HepG2 (cell line): Measurements from ENCODE around the gene GPR62. TPM values are rescaled to one million over a fixed set of nuclear protein-coding genes. Genes with fewer than 3 reads are reported as not detected.

ENCODE experiments used
- NCOA5 ChIP-seq: sonication (generic); formaldehyde crosslinking; IDR thresholded peaks from 2 replicates; pipeline ENCODE4 v1.4.0; 2020; ENCODE audit warnings: missing genetic modification reagents
- SRF ChIP-seq: IDR thresholded peaks from 2 replicates; pipeline ENCODE4 v1.6.1; 2011; ENCODE audit warnings: mild to moderate bottlenecking, low read depth, low read length, moderate library complexity
- polyA plus RNA-seq, 8 experiments: library from polyadenylated mRNA; depleted of rRNA in 3 of 8; stranded (reverse) in 7 of 8; unstranded in 1 of 8; fragments of >200 nt; fragmentation: Illumina TruSeq in 4 of 8; extraction: Trizol in 4 of 8; gene quantifications; 2 replicates each; pipeline versions ENCODE4 v1.2.1 to v1.2.3, GENCODE V29; 2011 to 2016; ENCODE audit warnings: low read depth in 4 of 8, missing spikeins in 1 of 8, mixed read lengths in 1 of 8; ENCODE audit not compliant: insufficient read depth in 1 of 8
- total RNA-seq, 5 experiments: library from RNA; depleted of rRNA; stranded (reverse); fragments of >200 nt; fragmentation: Illumina TruSeq; extraction: Trizol; gene quantifications; 2 replicates each; pipeline ENCODE4 v1.2.3, GENCODE V29; 2016; ENCODE audit warnings: low read depth in 1 of 5
- TF ChIP-seq, protein P1 (sequence below): sonication (generic); formaldehyde crosslinking; IDR thresholded peaks from 2 replicates; pipeline ENCODE4 v1.8.0; 2022; ENCODE audit warnings: low read depth, missing genetic modification reagents
- TF ChIP-seq, protein P2 (sequence below): sonication (generic); formaldehyde crosslinking; IDR thresholded peaks from 2 replicates; pipeline ENCODE4 v1.5.1; 2020; ENCODE audit warnings: mild to moderate bottlenecking, moderate library complexity, missing genetic modification reagents
- TF ChIP-seq, protein P3 (sequence below): sonication (generic); formaldehyde crosslinking; conservative IDR thresholded peaks from 2 replicates; pipeline ENCODE4 v1.8.1; 2023; ENCODE audit warnings: missing genetic modification reagents
- TF ChIP-seq, protein P4 (sequence below): sonication (generic); formaldehyde crosslinking; IDR thresholded peaks from 2 replicates; pipeline ENCODE4 v1.5.1; 2020; ENCODE audit warnings: missing genetic modification reagents, mild to moderate bottlenecking, borderline replicate concordance
- TF ChIP-seq, protein P5 (sequence below): sonication (generic); formaldehyde crosslinking; IDR thresholded peaks from 2 replicates; pipeline ENCODE4 v1.4.0; 2020; ENCODE audit warnings: low read depth, missing genetic modification reagents

The GPR62 gene
- total and polyA plus RNA-seq, 2 of the 13 experiments (the other 11 are each of a cell fraction or from before 2014, with no cell fraction given) = not detected

DNA sequence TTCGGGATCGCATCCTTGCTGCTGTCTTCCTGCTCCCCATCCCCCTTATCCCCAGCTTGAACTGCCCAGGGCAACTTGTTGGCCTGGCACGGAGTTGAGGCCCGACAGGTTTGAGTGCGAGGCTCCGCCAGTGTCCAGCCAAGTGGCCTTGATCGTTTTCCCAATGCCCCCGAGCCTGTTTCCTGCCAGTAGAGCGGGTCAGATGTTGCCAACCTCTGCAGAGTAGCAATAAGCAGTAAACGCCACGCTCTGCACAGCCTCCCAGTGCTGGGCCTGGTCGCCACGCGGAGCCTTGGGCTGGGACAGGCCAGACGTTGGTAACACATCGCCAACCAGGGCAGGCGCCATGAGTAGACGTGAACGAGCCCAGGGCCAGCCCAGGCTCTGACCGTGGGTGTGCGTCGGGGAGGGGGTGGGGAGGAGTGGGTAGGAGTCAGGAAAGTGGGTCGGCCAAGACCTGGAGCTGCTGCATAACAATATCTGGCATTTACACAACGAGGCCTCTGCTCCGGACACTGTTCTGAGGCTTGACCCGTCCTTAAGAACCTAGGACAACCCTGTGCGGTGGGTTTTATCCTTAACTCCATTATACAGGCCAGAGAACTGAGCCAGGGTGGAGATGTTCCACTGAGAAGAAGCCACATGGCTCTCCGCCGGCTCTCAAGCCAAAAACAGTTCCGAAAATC is 19.2 kb downstream of the GPR62 start (continued):
- TF ChIP-seq, protein P1, sequence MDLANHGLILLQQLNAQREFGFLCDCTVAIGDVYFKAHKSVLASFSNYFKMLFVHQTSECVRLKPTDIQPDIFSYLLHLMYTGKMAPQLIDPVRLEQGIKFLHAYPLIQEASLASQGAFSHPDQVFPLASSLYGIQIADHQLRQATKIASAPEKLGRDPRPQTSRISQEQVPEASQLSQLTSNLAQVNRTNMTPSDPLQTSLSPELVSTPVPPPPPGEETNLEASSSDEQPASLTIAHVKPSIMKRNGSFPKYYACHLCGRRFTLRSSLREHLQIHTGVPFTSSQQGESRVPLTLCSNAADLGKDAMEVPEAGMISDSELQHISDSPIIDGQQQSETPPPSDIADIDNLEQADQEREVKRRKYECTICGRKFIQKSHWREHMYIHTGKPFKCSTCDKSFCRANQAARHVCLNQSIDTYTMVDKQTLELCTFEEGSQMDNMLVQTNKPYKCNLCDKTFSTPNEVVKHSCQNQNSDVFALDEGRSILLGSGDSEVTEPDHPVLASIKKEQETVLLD = 0 out of 2 replicates have a peak, but pooled peaks have one; percentile 4
- TF ChIP-seq, protein P2, sequence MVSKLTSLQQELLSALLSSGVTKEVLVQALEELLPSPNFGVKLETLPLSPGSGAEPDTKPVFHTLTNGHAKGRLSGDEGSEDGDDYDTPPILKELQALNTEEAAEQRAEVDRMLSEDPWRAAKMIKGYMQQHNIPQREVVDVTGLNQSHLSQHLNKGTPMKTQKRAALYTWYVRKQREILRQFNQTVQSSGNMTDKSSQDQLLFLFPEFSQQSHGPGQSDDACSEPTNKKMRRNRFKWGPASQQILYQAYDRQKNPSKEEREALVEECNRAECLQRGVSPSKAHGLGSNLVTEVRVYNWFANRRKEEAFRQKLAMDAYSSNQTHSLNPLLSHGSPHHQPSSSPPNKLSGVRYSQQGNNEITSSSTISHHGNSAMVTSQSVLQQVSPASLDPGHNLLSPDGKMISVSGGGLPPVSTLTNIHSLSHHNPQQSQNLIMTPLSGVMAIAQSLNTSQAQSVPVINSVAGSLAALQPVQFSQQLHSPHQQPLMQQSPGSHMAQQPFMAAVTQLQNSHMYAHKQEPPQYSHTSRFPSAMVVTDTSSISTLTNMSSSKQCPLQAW (CRISPR knock-in tag) = no peak
- TF ChIP-seq SRF (no peak), NCOA5 (CRISPR knock-in tag) (no peak)
- TF ChIP-seq, protein P3, sequence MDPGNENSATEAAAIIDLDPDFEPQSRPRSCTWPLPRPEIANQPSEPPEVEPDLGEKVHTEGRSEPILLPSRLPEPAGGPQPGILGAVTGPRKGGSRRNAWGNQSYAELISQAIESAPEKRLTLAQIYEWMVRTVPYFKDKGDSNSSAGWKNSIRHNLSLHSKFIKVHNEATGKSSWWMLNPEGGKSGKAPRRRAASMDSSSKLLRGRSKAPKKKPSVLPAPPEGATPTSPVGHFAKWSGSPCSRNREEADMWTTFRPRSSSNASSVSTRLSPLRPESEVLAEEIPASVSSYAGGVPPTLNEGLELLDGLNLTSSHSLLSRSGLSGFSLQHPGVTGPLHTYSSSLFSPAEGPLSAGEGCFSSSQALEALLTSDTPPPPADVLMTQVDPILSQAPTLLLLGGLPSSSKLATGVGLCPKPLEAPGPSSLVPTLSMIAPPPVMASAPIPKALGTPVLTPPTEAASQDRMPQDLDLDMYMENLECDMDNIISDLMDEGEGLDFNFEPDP (CRISPR knock-in tag) = peak; percentile 60; the same call in 1 of the 2 replicates
- TF ChIP-seq, protein P4, sequence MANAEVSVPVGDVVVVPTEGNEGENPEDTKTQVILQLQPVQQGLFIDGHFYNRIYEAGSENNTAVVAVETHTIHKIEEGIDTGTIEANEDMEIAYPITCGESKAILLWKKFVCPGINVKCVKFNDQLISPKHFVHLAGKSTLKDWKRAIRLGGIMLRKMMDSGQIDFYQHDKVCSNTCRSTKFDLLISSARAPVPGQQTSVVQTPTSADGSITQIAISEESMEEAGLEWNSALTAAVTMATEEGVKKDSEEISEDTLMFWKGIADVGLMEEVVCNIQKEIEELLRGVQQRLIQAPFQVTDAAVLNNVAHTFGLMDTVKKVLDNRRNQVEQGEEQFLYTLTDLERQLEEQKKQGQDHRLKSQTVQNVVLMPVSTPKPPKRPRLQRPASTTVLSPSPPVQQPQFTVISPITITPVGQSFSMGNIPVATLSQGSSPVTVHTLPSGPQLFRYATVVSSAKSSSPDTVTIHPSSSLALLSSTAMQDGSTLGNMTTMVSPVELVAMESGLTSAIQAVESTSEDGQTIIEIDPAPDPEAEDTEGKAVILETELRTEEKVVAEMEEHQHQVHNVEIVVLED (CRISPR knock-in tag) = no peak
- TF ChIP-seq, protein P5, sequence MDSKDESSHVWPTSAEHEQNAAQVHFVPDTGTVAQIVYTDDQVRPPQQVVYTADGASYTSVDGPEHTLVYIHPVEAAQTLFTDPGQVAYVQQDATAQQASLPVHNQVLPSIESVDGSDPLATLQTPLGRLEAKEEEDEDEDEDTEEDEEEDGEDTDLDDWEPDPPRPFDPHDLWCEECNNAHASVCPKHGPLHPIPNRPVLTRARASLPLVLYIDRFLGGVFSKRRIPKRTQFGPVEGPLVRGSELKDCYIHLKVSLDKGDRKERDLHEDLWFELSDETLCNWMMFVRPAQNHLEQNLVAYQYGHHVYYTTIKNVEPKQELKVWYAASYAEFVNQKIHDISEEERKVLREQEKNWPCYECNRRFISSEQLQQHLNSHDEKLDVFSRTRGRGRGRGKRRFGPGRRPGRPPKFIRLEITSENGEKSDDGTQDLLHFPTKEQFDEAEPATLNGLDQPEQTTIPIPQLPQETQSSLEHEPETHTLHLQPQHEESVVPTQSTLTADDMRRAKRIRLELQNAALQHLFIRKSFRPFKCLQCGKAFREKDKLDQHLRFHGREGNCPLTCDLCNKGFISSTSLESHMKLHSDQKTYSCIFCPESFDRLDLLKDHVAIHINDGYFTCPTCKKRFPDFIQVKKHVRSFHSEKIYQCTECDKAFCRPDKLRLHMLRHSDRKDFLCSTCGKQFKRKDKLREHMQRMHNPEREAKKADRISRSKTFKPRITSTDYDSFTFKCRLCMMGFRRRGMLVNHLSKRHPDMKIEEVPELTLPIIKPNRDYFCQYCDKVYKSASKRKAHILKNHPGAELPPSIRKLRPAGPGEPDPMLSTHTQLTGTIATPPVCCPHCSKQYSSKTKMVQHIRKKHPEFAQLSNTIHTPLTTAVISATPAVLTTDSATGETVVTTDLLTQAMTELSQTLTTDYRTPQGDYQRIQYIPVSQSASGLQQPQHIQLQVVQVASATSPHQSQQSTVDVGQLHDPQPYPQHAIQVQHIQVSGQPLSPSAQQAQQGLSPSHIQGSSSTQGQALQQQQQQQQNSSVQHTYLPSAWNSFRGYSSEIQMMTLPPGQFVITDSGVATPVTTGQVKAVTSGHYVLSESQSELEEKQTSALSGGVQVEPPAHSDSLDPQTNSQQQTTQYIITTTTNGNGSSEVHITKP (CRISPR knock-in tag) = peak; percentile 23
